ENCODE data around the gene TBC1D28.
"Not testable (repeated sequence)": the region's sequence is repeated elsewhere in the genome, so short reads cannot be mapped to it uniquely, and the experiment has no call there.

The TBC1D28 gene

GRCh38 chr17:18613016-18613415 lies 31.2 kb downstream of the TBC1D28 start:
- not testable (repeated sequence) for DNase-seq (ENCODE audit: low read depth, low spot score)

- DNase-seq (ENCODE audit: low read depth, low spot score) = not testable (repeated sequence)
These were observed 51.1 kb downstream of the TBC1D28 start for GRCh38 chr17:18593138-18593537.

Measured in smooth muscle cell of the brain vasculature (primary cell).